ENCODE data around the gene EXOC3L4. TPM values are rescaled to one million over a fixed set of nuclear protein-coding genes. Genes with fewer than 3 reads are reported as not detected.

Gene EXOC3L4
- total RNA-seq, 1 donor from 2014 or later: not detected

GRCh38 chr14:103129301-103130016 lies 34.9 kb downstream of the EXOC3L4 start:
- peak overlapping the region; percentile 73 for H3K4me3 Mint-ChIP-seq (ENCODE audit: unreplicated experiment)
- Histone ChIP-seq H3K9me3 (ENCODE audit: insufficient read depth, low read depth, low read length) (no peaks in the 10 kb centered on the region), H3K27me3 (ENCODE audit: insufficient read depth, low read length) (no peaks in the 10 kb centered on the region), H2AFZ (ENCODE audit: low read depth, low read length) (no peak overlapping the region), H3K4me1 (ENCODE audit: insufficient read depth, low read length) (peaks cover 17% of the 10 kb centered on the region), H3K79me2 (ENCODE audit: insufficient read depth, low read length) (no peaks in the 10 kb centered on the region), H3K36me3 (ENCODE audit: insufficient read depth, low read length) (no peaks in the 10 kb centered on the region), H4K20me1 (ENCODE audit: insufficient read depth, low read length) (peaks cover 60% of the 10 kb centered on the region), H3K4me2 (ENCODE audit: low read length) (no peak overlapping the region), H3K9ac (ENCODE audit: low read length) (no peak overlapping the region), H3K27ac (ENCODE audit: low read depth, low read length) (no peak overlapping the region), H3K4me3 (ENCODE audit: insufficient read depth, low read depth, low read length) (no peak overlapping the region)
- DNase-seq (ENCODE audit: low read depth) (no peak), FAIRE-seq (no peak)
- peaks cover 17% of the 10 kb centered on the region for H3K36me3 Mint-ChIP-seq (ENCODE audit: low read depth, unreplicated experiment)
- no peaks in the 10 kb centered on the region for H3K9me3 Mint-ChIP-seq (ENCODE audit: unreplicated experiment)
- TF ChIP-seq CTCF (IDR thresholded peaks at IDR 0.05; ENCODE audit: insufficient read depth, low read depth, low read length) (no peak), EZH2 (IDR thresholded peaks at IDR 0.05; ENCODE audit: insufficient read depth, low read length) (no peak)
- peak overlapping the region; percentile 78 for H3K27ac Mint-ChIP-seq (ENCODE audit: unreplicated experiment)
- H3K27me3 Mint-ChIP-seq (ENCODE audit: low read depth, unreplicated experiment): peaks cover 24% of the 10 kb centered on the region
- H3K4me1 Mint-ChIP-seq (ENCODE audit: low read depth, unreplicated experiment): peaks cover 15% of the 10 kb centered on the region

GRCh38 chr14:103130017-103130764 lies 35.7 kb downstream of the EXOC3L4 start:
- Mint-ChIP-seq H3K27ac (ENCODE audit: unreplicated experiment) (no peak overlapping the region), H3K4me1 (ENCODE audit: low read depth, unreplicated experiment) (peaks cover 15% of the 10 kb centered on the region), H3K9me3 (ENCODE audit: unreplicated experiment) (no peaks in the 10 kb centered on the region), H3K27me3 (ENCODE audit: low read depth, unreplicated experiment) (peaks cover 22% of the 10 kb centered on the region), H3K36me3 (ENCODE audit: low read depth, unreplicated experiment) (peaks cover 21% of the 10 kb centered on the region), H3K4me3 (ENCODE audit: unreplicated experiment) (peak overlapping the region; percentile 27)
- H3K36me3 ChIP-seq (ENCODE audit: insufficient read depth, low read length): no peaks in the 10 kb centered on the region
- H3K4me1 ChIP-seq (ENCODE audit: insufficient read depth, low read length): peaks cover 17% of the 10 kb centered on the region
- TF ChIP-seq EZH2 (IDR thresholded peaks at IDR 0.05; ENCODE audit: insufficient read depth, low read length): no peak
- TF ChIP-seq CTCF (IDR thresholded peaks at IDR 0.05; ENCODE audit: insufficient read depth, low read depth, low read length): no peak
- no peak for FAIRE-seq
- no peak overlapping the region for H3K27ac ChIP-seq (ENCODE audit: low read depth, low read length)
- H3K27me3 ChIP-seq (ENCODE audit: insufficient read depth, low read length): no peaks in the 10 kb centered on the region
- no peak overlapping the region for H2AFZ ChIP-seq (ENCODE audit: low read depth, low read length)
- no peak overlapping the region for H3K4me3 ChIP-seq (ENCODE audit: insufficient read depth, low read depth, low read length)
- H3K9ac ChIP-seq (ENCODE audit: low read length): no peak overlapping the region
- H3K79me2 ChIP-seq (ENCODE audit: insufficient read depth, low read length): no peaks in the 10 kb centered on the region
- H4K20me1 ChIP-seq (ENCODE audit: insufficient read depth, low read length): peaks cover 52% of the 10 kb centered on the region
- H3K4me2 ChIP-seq (ENCODE audit: low read length): peak overlapping the region; percentile 66
- no peak for DNase-seq (ENCODE audit: low read depth)
- H3K9me3 ChIP-seq (ENCODE audit: insufficient read depth, low read depth, low read length): no peaks in the 10 kb centered on the region

Data from astrocyte (in vitro differentiated cells and primary cell).